ENCODE results near the gene TBC1D32.
"Not testable (repeated sequence)": the region's sequence is repeated elsewhere in the genome, so short reads cannot be mapped to it uniquely, and the experiment has no call there.

The TBC1D32 gene

GRCh38 chr6:121055572-121056163 lies 278.6 kb downstream of the TBC1D32 start:
- no peak overlapping the region for H3K4me3 ChIP-seq (ENCODE audit: low read length)
- peak; percentile 78 for TF ChIP-seq CTCF (IDR thresholded peaks at IDR 0.05; ENCODE audit: insufficient read depth, low read depth, low read length, missing control alignments)
- DNase-seq (ENCODE audit: low read depth) = peak; percentile 55

GRCh38 chr6:121048593-121048992 lies 285.7 kb downstream of the TBC1D32 start:
- peak; percentile 40 for DNase-seq (ENCODE audit: low read depth)
- H3K4me3 ChIP-seq (ENCODE audit: low read length) = not testable (repeated sequence)

- DNase-seq (ENCODE audit: low read depth); H3K4me3 ChIP-seq (ENCODE audit: low read length): not testable (repeated sequence)
Observed at GRCh38 chr6:121044905-121045304, 289.4 kb downstream of the TBC1D32 start.

- not testable (repeated sequence) for H3K4me3 ChIP-seq (ENCODE audit: low read length); DNase-seq (ENCODE audit: low read depth)
Observed at GRCh38 chr6:121043706-121044105, 290.6 kb downstream of the TBC1D32 start.

- not testable (repeated sequence) for DNase-seq (ENCODE audit: low read depth)
Observed at GRCh38 chr6:121043211-121043610, 291.1 kb downstream of the TBC1D32 start.

GRCh38 chr6:121042766-121043165 lies 291.5 kb downstream of the TBC1D32 start:
- DNase-seq (ENCODE audit: low read depth) = no peak
- no peak for TF ChIP-seq CTCF (IDR thresholded peaks at IDR 0.05; ENCODE audit: insufficient read depth, low read depth, low read length, missing control alignments)
- H3K4me3 ChIP-seq (ENCODE audit: low read length) = no peak overlapping the region

More at GRCh38 chr6:121043211-121043610, 291.1 kb downstream of the TBC1D32 start:
- H3K4me3 ChIP-seq (ENCODE audit: low read length) = not testable (repeated sequence)

- no peak overlapping the region for H3K4me3 ChIP-seq (ENCODE audit: low read length)
- no peak for DNase-seq (ENCODE audit: low read depth)
- TF ChIP-seq CTCF (IDR thresholded peaks at IDR 0.05; ENCODE audit: insufficient read depth, low read depth, low read length, missing control alignments) = no peak
Observed at GRCh38 chr6:121040831-121041230, 293.4 kb downstream of the TBC1D32 start.

- DNase-seq (ENCODE audit: low read depth) = no peak
- no peak for TF ChIP-seq CTCF (IDR thresholded peaks at IDR 0.05; ENCODE audit: insufficient read depth, low read depth, low read length, missing control alignments)
- no peak overlapping the region for H3K4me3 ChIP-seq (ENCODE audit: low read length)
Observed at GRCh38 chr6:121033091-121033490, 301.2 kb downstream of the TBC1D32 start.

- DNase-seq (ENCODE audit: low read depth) = peak; percentile 2
- no peak for TF ChIP-seq CTCF (IDR thresholded peaks at IDR 0.05; ENCODE audit: insufficient read depth, low read depth, low read length, missing control alignments)
- no peak overlapping the region for H3K4me3 ChIP-seq (ENCODE audit: low read length)
Observed at GRCh38 chr6:121032268-121033006, 301.8 kb downstream of the TBC1D32 start.
